Progenitor cell of endocrine pancreas (in vitro differentiated cells): ENCODE results near the gene CD300LB. TPM values are rescaled to one million over a fixed set of nuclear protein-coding genes. Genes with fewer than 3 reads are reported as not detected.

Source experiments
- DNase-seq: peaks from one replicate; pipeline ENCODE4 v3.0.0; 2021; ENCODE audit warnings: low spot score; ENCODE audit not compliant: unreplicated experiment
- H3K27ac Mint-ChIP-seq: 2 replicates; pipeline ENCODE4 v1.8.0; 2021; ENCODE audit warnings: mild to moderate bottlenecking, moderate library complexity, mixed read lengths
- H3K27me3 Mint-ChIP-seq: 2 replicates; pipeline ENCODE4 v1.8.0; 2021; ENCODE audit warnings: mixed read lengths
- H3K36me3 Mint-ChIP-seq: 2 replicates; pipeline ENCODE4 v1.8.0; 2022; ENCODE audit warnings: mixed read lengths; ENCODE audit not compliant: insufficient read depth
- H3K4me1 Mint-ChIP-seq: 2 replicates; pipeline ENCODE4 v1.8.0; 2021; ENCODE audit warnings: low read depth, mixed read lengths
- H3K4me3 Mint-ChIP-seq: 2 replicates; pipeline ENCODE4 v1.8.0; 2021; ENCODE audit warnings: low read depth, mild to moderate bottlenecking, moderate library complexity, mixed read lengths
- H3K9me3 Mint-ChIP-seq: 2 replicates; pipeline ENCODE4 v1.8.0; 2021; ENCODE audit warnings: low read depth, mixed read lengths
- CTCF ChIP-seq: fragments of 200-600 bp; sonication (generic); IDR thresholded peaks from one replicate; pipeline ENCODE4 v1.5.0; 2021; ENCODE audit warnings: antibody characterized with exemption, mild to moderate bottlenecking; ENCODE audit not compliant: unreplicated experiment
- total RNA-seq: library from RNA; stranded (reverse); gene quantifications from 2 replicates; pipeline ENCODE4 v1.2.1, GENCODE V29; 2021

CD300LB gene
- total RNA-seq, 1 donor from 2014 or later: not detected

GRCh38 chr17:74547736-74548135 lies 16.5 kb upstream of the CD300LB start:
- TF ChIP-seq CTCF: no peak
- H3K27ac Mint-ChIP-seq: no peak overlapping the region
- no peak overlapping the region for H3K4me3 Mint-ChIP-seq
- H3K27me3 Mint-ChIP-seq: peaks cover 20% of the 10 kb centered on the region
- no peaks in the 10 kb centered on the region for H3K9me3 Mint-ChIP-seq
- H3K36me3 Mint-ChIP-seq: no peaks in the 10 kb centered on the region
- DNase-seq: no peak
- peaks cover 4% of the 10 kb centered on the region for H3K4me1 Mint-ChIP-seq

DNA sequence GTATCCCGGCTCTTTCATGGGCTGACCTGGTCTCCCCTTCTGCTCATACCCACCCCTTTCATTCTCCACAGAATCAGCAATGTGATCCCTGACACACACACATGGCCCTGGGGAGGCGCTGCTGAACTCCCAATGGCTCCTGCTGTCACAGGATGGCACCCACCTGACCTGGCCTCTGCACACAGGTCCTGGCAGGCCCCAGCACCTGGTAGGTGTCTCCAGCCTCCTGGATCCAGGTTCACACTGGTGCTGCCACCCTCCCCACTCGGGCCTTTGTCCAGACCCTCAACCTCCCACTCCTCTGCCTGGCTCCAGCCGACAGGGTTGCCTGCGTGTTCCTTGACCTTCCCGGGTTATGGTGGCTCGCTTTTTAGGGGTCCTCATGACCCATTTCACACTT lies 16.0 kb upstream of the CD300LB start:
- Mint-ChIP-seq H3K4me1 (peaks cover 2% of the 10 kb centered on the region), H3K4me3 (no peak overlapping the region), H3K9me3 (no peaks in the 10 kb centered on the region), H3K36me3 (no peaks in the 10 kb centered on the region), H3K27me3 (peaks cover 20% of the 10 kb centered on the region), H3K27ac (no peak overlapping the region)
- no peak for TF ChIP-seq CTCF
- DNase-seq: no peak

DNA sequence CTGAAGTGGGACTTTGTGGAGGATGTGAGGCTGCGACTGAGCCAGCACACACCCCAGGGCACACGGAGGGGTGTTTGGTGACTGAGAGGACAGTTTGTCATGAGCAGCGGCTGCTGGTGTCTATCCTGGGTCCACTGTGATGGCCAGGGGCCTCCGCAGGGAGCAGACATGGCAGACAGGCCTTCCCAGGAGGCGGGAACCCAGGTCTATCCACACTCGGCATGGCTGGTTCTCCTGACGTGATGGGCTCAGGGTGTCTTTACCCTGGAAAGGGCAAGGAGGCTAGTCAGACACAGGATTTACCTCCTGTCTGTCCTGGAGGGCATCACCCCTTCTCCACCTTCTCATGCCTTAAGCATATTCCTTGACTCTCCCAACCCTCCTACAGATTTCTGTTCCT lies 15.3 kb upstream of the CD300LB start:
- DNase-seq: no peak
- Mint-ChIP-seq H3K4me1 (peaks cover 2% of the 10 kb centered on the region), H3K9me3 (no peaks in the 10 kb centered on the region), H3K36me3 (no peaks in the 10 kb centered on the region), H3K27ac (no peak overlapping the region), H3K4me3 (no peak overlapping the region), H3K27me3 (peaks cover 21% of the 10 kb centered on the region)
- TF ChIP-seq CTCF: no peak

DNA sequence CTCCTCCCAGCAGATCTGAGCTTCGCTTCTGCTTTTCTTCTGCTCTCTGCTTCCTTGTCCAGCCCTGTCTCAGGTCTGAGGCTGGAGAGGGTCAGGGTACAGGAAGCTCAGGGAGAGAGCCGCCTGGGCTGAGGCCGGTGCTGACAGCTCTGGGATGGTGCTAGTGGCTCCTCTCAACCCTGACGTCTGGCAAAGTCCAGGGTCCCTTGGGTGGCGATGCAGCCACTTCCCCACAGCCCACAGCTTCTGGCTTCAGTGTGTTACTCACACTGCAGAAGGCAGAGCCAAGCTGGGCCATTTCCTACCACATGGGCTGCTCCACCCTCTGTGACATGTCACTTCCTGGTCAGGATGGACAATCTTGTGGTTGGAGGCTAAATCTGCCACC lies 14.6 kb upstream of the CD300LB start, which contains the start of gene CD300C:
CD300C (minus strand) TSS at position 273 of the 388 bp plus-strand sequence. CDS start 333 bp downstream, outside the sequence.
- no peaks in the 10 kb centered on the region for H3K9me3 Mint-ChIP-seq
- peaks cover 25% of the 10 kb centered on the region for H3K27me3 Mint-ChIP-seq
- no peak within 1 kb of the TSS for H3K4me3 Mint-ChIP-seq
- peaks cover 2% of the 10 kb centered on the region for H3K4me1 Mint-ChIP-seq
- no peak for DNase-seq
- H3K27ac Mint-ChIP-seq: peak within 1 kb of the TSS; percentile 17
- H3K36me3 Mint-ChIP-seq: no peaks in the 10 kb centered on the region
- TF ChIP-seq CTCF: no peak

DNA sequence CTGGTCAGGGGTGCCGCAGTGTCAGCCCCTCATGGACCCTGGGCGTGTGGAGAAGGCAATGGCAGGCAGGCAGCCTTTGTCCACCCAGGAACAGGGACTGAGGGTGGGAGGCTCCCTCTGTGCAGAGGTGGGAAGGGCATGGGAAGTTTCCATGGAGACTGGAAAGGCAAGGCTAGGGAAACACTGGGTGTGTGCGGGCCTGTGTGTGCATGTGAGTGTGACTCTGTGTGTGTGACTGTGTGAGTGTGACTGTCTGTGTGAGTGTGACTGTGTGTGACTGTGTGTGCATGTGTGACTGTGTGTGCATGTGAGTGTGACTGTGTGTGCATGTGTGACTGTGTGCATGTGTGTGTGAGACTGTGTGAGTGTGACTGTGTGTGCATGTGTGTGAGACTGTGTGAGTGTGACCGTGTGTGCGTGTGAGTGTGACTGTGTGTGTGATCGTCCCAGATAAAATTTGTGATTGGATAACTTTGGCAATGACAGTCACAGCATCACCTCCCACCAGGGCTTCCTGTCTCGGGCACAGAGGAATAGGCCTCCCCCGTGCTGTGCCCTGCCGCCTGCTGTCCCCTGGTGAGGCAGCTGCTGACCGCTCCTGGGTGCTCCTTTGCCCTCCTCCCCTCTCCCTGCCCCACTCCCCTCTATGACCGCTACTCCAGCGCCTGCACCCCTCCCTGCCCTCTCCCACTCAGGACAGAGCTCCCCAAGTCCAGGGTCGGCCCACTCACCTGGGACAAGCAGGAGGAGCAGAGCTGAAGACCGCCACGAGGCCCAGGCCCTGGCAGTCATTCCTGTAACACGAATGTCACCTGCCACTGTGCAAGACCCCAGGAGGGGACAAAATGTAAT lies 13.9 kb upstream of the CD300LB start:
- no peak for DNase-seq
- Mint-ChIP-seq H3K9me3 (no peaks in the 10 kb centered on the region), H3K4me3 (no peak overlapping the region), H3K27me3 (peaks cover 28% of the 10 kb centered on the region), H3K36me3 (no peaks in the 10 kb centered on the region), H3K27ac (peak overlapping the region; percentile 17), H3K4me1 (peaks cover 2% of the 10 kb centered on the region)
- no peak for TF ChIP-seq CTCF
